Measurements from ENCODE around the gene SPATA31A3. TPM values are rescaled to one million over a fixed set of nuclear protein-coding genes. Genes with fewer than 3 reads are reported as not detected.
"Not testable (repeated sequence)": the region's sequence is repeated elsewhere in the genome, so short reads cannot be mapped to it uniquely, and the experiment has no call there.

Gene SPATA31A3
- total RNA-seq (not detected in 2 replicates), polyA plus RNA-seq (not detected in 2 replicates)

- H3K4me3 ChIP-seq; H3K9me2 ChIP-seq (replicated peaks; ENCODE audit: insufficient read depth); H3K27me3 ChIP-seq; H2AFZ ChIP-seq; H3K4me1 ChIP-seq (ENCODE audit: insufficient read depth); H3K9me3 ChIP-seq (ENCODE audit: low read depth); H3K36me3 ChIP-seq (replicated peaks; ENCODE audit: insufficient read depth, low read depth); H3K79me2 ChIP-seq; DNase-seq (ENCODE audit: low spot score); H3K4me2 ChIP-seq; H4K20me1 ChIP-seq (ENCODE audit: insufficient read depth, poor library complexity, severe bottlenecking); H3K27ac ChIP-seq: not testable (repeated sequence)
- WGBS (ENCODE audit: low lambda C conversion rate, missing lambda C conversion rate) = no CpG with 5 or more reads among the region's 7 CpGs
Observed at GRCh38 chr9:66992450-66992849, at the start of gene SPATA31A3. TSS of gene SPATA31A3 (minus strand) at chr9:66992550. CDS start at chr9:66992521, 29 bp downstream.

DNA sequence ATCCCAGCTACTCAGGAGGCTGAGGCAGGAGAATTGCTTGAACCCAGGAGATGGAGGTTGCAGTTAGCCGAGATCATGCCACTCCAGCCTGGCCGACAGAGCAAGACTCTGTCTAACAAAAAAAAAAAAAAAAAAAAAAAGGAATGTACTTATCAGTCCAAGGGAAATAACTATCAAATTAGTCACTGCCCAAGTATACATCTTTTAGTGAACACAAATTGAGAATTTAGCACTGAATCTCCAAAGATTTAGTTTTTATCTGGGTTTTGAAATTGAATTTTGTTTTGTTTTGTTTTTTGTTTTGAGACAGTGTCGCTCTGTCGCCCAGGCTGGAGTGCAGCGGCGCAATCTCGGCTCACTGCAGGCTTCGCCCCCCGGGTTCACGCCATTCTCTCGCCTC is 39.8 kb downstream of the SPATA31A3 start:
- H4K20me1 ChIP-seq (ENCODE audit: insufficient read depth, poor library complexity, severe bottlenecking); DNase-seq (ENCODE audit: low spot score); H3K79me2 ChIP-seq; H3K4me1 ChIP-seq (ENCODE audit: insufficient read depth); H2AFZ ChIP-seq; H3K9me3 ChIP-seq (ENCODE audit: low read depth); H3K27ac ChIP-seq; H3K4me2 ChIP-seq; H3K9me2 ChIP-seq (replicated peaks; ENCODE audit: insufficient read depth); H3K27me3 ChIP-seq; H3K4me3 ChIP-seq; H3K36me3 ChIP-seq (replicated peaks; ENCODE audit: insufficient read depth, low read depth): not testable (repeated sequence)
- WGBS (ENCODE audit: low lambda C conversion rate, missing lambda C conversion rate) = 99% methylated on average over 9 of the region's 11 CpGs

DNA sequence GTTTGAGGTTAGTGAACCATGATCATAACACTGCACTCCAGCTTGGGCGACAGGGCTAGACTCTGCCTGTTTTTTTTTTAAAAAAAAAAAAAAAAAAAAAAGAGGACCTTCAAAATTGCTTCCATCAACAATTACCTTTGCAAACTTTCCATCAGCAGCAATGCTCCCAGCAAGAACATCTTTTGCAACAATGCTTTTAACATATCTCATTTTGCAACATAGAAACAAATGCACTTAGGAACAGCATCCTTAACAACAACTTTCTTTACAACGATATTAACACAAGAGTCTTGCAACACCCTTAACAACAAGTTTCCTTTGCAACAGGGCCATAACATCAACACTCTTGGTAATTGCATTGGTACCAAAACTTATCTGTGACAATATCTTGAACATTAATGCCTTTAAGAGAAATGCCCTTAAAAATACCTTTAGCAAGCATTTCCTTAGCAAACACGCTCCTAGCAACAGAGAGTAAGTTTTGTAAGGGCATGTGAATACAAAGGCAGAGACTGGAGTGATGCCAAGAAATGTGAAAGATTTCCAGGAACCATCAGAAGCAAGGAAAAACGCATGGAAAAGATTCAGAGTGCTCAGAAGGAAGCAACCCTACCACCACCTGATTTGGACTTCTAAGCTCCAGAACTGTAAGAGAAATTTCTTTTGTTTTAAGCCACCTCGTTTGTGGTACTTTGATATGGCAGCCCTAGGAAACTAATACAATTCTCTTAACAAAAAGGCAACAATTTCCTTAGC is 49.8 kb downstream of the SPATA31A3 start:
- H3K9me2 ChIP-seq (replicated peaks; ENCODE audit: insufficient read depth); H3K4me1 ChIP-seq (ENCODE audit: insufficient read depth); H3K4me3 ChIP-seq; H3K4me2 ChIP-seq; DNase-seq (ENCODE audit: low spot score); H3K27me3 ChIP-seq; H3K9me3 ChIP-seq (ENCODE audit: low read depth); H3K36me3 ChIP-seq (replicated peaks; ENCODE audit: insufficient read depth, low read depth); H3K27ac ChIP-seq; H2AFZ ChIP-seq; H4K20me1 ChIP-seq (ENCODE audit: insufficient read depth, poor library complexity, severe bottlenecking); H3K79me2 ChIP-seq: not testable (repeated sequence)
- WGBS (ENCODE audit: low lambda C conversion rate, missing lambda C conversion rate) = 75% methylated on average over 4 of the region's 5 CpGs

DNA sequence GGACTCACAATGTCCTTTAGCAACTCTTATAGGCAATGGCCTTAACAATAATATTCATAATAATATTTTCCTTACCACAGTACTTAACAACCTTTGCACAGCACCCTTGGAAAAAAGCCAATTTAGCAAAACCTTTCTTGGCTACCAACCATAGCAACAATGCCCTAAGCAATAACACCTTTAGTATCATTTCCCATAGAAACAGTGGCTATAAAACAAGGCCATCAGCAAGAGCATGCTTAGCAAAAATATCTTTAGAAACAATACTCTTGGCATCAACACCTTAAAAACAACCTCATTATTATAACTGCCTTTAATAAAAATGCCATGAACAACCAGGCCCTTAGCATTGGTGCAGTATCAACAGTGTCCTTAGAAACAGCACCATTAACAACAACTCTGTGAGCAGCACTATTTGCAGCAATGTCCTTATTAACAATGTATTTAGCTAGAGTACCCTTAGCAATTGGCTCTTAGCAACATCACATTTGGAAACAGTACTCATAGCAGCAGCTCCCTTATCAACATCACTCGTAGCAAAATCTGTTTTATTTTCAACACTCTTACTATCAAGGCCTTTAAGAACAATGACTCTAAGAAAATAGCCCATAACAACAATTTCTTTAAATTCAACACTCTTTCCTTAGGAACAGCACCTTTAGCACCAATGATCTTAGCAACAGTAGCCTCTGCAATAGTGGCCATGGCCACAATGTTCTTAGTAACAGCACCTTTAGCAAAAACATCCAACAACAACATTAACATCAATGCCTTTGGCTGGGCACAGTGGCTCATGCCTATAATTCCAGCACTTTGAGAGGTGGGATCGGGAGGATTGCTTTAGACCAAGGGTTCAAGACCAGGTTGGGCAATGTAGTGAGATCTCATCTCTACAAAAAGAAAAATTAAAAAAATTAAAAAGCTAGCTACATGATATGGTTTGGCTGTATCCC is 52.2 kb downstream of the SPATA31A3 start:
- not testable (repeated sequence) for H3K4me1 ChIP-seq (ENCODE audit: insufficient read depth); H3K27ac ChIP-seq; H3K9me2 ChIP-seq (replicated peaks; ENCODE audit: insufficient read depth); H2AFZ ChIP-seq; H3K4me3 ChIP-seq; H3K27me3 ChIP-seq; H3K36me3 ChIP-seq (replicated peaks; ENCODE audit: insufficient read depth, low read depth); H3K9me3 ChIP-seq (ENCODE audit: low read depth); DNase-seq (ENCODE audit: low spot score); H3K79me2 ChIP-seq; H4K20me1 ChIP-seq (ENCODE audit: insufficient read depth, poor library complexity, severe bottlenecking); H3K4me2 ChIP-seq
- 63% methylated on average over 1 of the region's 2 CpGs for WGBS (ENCODE audit: low lambda C conversion rate, missing lambda C conversion rate)

- not testable (repeated sequence) for H3K4me1 ChIP-seq (ENCODE audit: insufficient read depth); H3K79me2 ChIP-seq; H2AFZ ChIP-seq; H3K9me3 ChIP-seq (ENCODE audit: low read depth); DNase-seq (ENCODE audit: low spot score); H3K27ac ChIP-seq; H3K36me3 ChIP-seq (replicated peaks; ENCODE audit: insufficient read depth, low read depth); H3K9me2 ChIP-seq (replicated peaks; ENCODE audit: insufficient read depth); H3K4me3 ChIP-seq; H3K27me3 ChIP-seq; H3K4me2 ChIP-seq; H4K20me1 ChIP-seq (ENCODE audit: insufficient read depth, poor library complexity, severe bottlenecking)
- 74% methylated on average over 5 of the region's 5 CpGs for WGBS (ENCODE audit: low lambda C conversion rate, missing lambda C conversion rate)
Observed at GRCh38 chr9:66938322-66938721, 54.0 kb downstream of the SPATA31A3 start.

DNA sequence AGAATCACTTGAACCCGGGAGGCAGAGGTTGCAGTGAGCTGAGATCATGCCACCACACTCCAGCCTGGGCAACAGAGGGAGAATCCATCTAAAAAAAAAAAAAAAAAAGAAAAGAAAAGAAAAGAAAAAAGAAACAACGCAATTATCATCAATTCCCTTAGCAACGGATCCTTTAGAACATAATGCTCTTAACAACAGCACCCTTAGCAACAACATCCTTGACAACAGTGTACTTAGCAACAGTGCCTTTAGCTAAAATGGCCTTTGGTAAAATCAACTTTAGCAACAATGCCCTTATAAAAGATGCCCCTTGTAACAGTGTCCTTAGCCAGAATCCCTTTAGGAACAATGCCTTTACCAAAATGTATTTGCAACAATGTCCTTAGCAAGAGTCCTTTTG is 54.7 kb downstream of the SPATA31A3 start:
- not testable (repeated sequence) for DNase-seq (ENCODE audit: low spot score); H2AFZ ChIP-seq; H3K4me1 ChIP-seq (ENCODE audit: insufficient read depth); H3K4me3 ChIP-seq; H3K4me2 ChIP-seq; H3K36me3 ChIP-seq (replicated peaks; ENCODE audit: insufficient read depth, low read depth); H3K79me2 ChIP-seq; H3K27ac ChIP-seq; H4K20me1 ChIP-seq (ENCODE audit: insufficient read depth, poor library complexity, severe bottlenecking); H3K27me3 ChIP-seq; H3K9me2 ChIP-seq (replicated peaks; ENCODE audit: insufficient read depth); H3K9me3 ChIP-seq (ENCODE audit: low read depth)
- 93% methylated on average over 3 of the region's 3 CpGs for WGBS (ENCODE audit: low lambda C conversion rate, missing lambda C conversion rate)

Small RNAs within 50 kb of the gene (small RNA-seq; reads per million reads assigned to genes)
- gene AL353770.1 = not detected
- not detected for gene AL353770.2

Other genes starting within 250 kb of the SPATA31A3 start
- gene ZNF658, start 91.8 kb downstream of the SPATA31A3 start, total RNA-seq = 2.4 and 3.4 TPM in 2 replicates
- 1.00 and 1.7 TPM in 2 replicates for gene ZNF658, start 91.8 kb downstream of the SPATA31A3 start, polyA plus RNA-seq